Activated T-cell treated with anti-CD3 and anti-CD28 coated beads, Interleukin-2, amount 50 U/mL, for 4 hours (primary cell): ENCODE measurements around the gene ACLY. TPM values are rescaled to one million over a fixed set of nuclear protein-coding genes. Genes with fewer than 3 reads are reported as not detected.
"Not testable (repeated sequence)": the region's sequence is repeated elsewhere in the genome, so short reads cannot be mapped to it uniquely, and the experiment has no call there.

Experiments used
- ATAC-seq, 2 donors: fragments of 200-7000 bp; cut with Tn5 transposase; one replicate each; pipeline ENCODE4 v1.10.0; 2021
- DNase-seq: peaks from one replicate; pipeline ENCODE4 v3.0.0-alpha.2; 2020
- H3K27me3 Mint-ChIP-seq: one replicate; pipeline ENCODE4 v1.8.0; 2021; ENCODE audit warnings: low read depth, mixed read lengths
- H3K36me3 Mint-ChIP-seq: one replicate; pipeline ENCODE4 v1.8.0; 2022; ENCODE audit warnings: mixed read lengths; ENCODE audit not compliant: insufficient read depth
- H3K4me1 Mint-ChIP-seq: one replicate; pipeline ENCODE4 v1.8.0; 2021; ENCODE audit warnings: low read depth, mixed read lengths
- H3K4me3 Mint-ChIP-seq: one replicate; pipeline ENCODE4 v1.8.0; 2021; ENCODE audit warnings: mild to moderate bottlenecking, moderate library complexity, mixed read lengths
- H3K9me3 Mint-ChIP-seq: one replicate; pipeline ENCODE4 v1.8.0; 2021; ENCODE audit warnings: mixed read lengths
- total RNA-seq, 3 donors: library from RNA; stranded (reverse); gene quantifications; one replicate each; pipeline ENCODE4 v1.2.1, GENCODE V29; 2021

ACLY gene
- total RNA-seq, 3 donors from 2014 or later, result 197 to 210 (median 198) TPM

DNA sequence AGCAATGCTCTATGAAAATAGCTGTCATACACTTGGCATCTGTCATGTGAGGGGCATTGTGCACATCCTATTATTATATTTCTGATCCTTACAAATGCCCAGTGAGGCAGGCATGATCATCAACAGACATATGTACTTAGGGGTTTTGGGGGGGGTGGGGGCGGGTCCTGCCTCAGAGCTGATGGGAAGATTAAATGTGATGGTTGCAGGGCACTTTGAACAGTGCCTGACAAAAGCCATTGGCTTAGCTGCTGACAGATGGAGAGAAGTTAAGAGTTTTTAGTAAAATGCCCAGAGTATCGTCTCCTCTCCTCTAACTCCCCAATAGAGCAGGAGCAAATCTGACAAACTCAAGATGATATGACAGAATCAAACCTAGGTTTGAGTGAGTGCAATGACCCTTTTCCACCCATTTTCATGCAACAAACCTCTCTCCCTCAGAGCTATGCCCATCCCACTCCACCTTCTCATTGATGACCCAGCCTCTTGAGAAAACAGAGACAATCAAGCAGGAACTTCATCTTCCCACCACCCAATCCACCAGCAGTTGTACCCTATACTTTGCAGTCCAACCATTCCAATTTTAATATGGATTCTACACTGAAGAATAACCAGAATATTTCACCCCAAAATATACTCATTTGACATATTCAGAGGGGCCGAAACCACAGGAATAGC, 58.4 kb downstream of the ACLY start:
- no peak for ATAC-seq
- Mint-ChIP-seq H3K4me3 (no peak overlapping the region), H3K36me3 (no peaks in the 10 kb centered on the region), H3K9me3 (no peaks in the 10 kb centered on the region), H3K27me3 (no peaks in the 10 kb centered on the region), H3K4me1 (peaks cover 23% of the 10 kb centered on the region)
- DNase-seq, result no peak

DNA sequence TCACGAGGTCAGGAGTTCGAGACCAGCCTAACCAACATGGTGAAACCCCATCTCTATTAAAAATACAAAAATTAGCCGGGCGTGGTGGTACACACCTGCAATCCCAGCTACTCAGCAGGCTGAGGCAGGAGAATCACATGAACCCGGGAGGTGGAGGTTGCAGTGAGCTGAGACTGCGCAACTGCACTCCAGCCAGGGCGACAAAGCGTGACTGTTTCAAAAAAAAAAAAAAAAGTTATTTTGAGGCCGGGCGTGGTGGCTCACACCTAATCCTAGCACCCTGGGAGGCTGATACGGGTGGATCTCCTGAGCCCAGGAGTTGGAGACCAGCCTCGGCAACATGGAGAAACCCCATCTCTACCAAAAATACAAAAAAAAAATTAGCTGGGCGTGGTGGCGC, 67.4 kb downstream of the ACLY start:
- H3K27me3 Mint-ChIP-seq, ATAC-seq, H3K4me3 Mint-ChIP-seq, H3K9me3 Mint-ChIP-seq, DNase-seq: not testable (repeated sequence)
- H3K4me1 Mint-ChIP-seq, result peaks cover 26% of the 10 kb centered on the region
- peaks cover 18% of the 10 kb centered on the region for H3K36me3 Mint-ChIP-seq

DNA sequence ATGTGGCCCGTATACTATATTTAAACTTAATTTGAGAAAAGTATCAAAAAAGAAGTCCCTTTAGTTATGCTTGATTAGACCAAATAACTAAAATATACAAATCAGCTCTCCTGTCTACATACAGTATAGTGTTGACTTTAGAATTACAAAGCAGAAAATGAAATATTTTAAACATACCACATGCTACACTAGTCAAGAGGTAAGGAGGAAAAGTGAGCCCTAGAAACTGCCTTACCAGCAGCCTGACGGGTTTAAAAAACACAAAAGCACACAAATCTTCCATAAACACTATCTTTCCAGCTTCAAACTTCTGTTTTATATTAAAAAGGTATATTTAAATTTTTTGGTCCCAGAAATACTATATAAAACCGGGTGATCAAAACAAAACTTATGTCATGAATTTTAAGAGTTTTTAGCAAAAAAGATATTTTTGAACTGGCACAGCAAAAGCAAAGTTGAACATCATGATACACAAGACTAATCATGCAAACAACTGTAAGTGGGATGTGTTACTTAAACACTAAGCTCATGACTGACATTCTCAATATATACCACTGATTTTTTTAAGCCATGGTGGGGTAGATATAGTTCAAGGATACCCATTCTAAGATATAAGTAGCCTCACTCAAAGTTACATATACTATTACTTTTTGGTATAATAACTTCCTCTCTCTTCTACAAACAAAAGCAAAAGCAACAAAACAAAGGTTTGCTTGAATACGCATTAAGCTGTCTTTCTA, 69.3 kb downstream of the ACLY start:
- peaks cover 26% of the 10 kb centered on the region for H3K4me1 Mint-ChIP-seq
- H3K9me3 Mint-ChIP-seq, result no peaks in the 10 kb centered on the region
- DNase-seq, result no peak
- H3K27me3 Mint-ChIP-seq, result no peaks in the 10 kb centered on the region
- no peak overlapping the region for H3K4me3 Mint-ChIP-seq
- peaks cover 16% of the 10 kb centered on the region for H3K36me3 Mint-ChIP-seq
- no peak for ATAC-seq

DNA sequence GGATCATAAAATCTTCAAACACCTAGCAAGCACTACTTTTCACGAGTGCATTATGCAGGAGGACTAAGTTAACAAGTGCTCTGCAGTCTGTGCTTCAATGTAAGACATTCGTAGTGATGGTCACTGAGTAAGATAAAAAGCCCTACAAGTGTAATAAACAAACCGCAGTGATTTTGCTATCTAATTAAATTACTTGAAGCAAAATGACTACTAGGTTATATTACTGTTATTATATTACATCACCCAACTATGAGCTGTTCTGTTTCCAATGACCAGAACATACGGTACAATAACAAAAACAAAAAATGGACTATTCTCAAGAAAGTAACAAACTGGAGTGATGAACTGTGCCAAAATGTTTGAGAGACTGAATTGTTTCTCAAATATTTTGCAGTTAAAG, 70.0 kb downstream of the ACLY start:
- peaks cover 16% of the 10 kb centered on the region for H3K36me3 Mint-ChIP-seq
- ATAC-seq (no peak), DNase-seq (no peak)
- H3K4me1 Mint-ChIP-seq, result peaks cover 26% of the 10 kb centered on the region
- H3K4me3 Mint-ChIP-seq, result no peak overlapping the region
- no peaks in the 10 kb centered on the region for H3K27me3 Mint-ChIP-seq
- H3K9me3 Mint-ChIP-seq, result no peaks in the 10 kb centered on the region

DNA sequence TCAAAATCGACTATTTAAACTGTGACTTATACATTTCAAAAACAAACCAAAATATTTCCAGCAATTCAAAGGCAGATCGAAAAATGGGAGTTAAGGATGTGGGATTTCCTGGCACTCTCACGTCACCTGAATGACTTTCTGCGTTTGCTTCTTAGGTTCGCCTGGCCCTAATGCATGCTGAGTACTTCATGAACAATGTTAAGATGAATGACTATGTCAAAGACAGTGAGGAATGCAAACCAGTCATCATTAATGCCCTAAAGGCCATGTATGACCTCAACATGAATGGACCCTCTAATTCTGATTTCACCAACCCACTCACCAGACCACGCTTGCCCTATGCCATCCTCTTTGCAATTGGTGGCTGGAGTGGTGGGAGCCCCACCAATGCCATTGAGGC, 73.8 kb downstream of the ACLY start:
- H3K36me3 Mint-ChIP-seq, result peaks cover 6% of the 10 kb centered on the region
- H3K4me1 Mint-ChIP-seq, result peaks cover 5% of the 10 kb centered on the region
- no peak overlapping the region for H3K4me3 Mint-ChIP-seq

DNA sequence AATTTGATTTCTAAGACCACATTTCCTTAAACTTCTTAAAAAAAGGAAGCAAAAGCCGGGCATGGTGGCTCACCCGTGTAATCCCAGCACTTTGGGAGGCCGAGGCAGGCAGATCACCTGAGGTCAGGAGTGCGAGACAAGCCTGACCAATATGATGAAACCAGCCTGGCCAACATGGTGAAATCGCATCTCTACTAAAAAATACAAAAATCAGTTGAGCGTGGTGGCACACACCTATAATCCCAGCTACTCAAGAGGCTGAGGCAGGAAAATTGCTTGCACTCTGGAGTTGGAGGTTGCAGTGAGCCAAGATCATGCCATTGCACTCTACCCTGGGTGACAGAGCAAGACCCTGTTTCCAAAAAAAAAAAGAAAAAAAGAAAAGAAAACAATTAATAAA, 78.0 kb downstream of the ACLY start:
- H3K36me3 Mint-ChIP-seq, DNase-seq, H3K9me3 Mint-ChIP-seq, H3K27me3 Mint-ChIP-seq, ATAC-seq, H3K4me3 Mint-ChIP-seq, H3K4me1 Mint-ChIP-seq: not testable (repeated sequence)

More for the DNA sequence above, 73.8 kb downstream of the ACLY start:
- H3K27me3 Mint-ChIP-seq, result no peaks in the 10 kb centered on the region
- ATAC-seq (no peak), DNase-seq (no peak)
- no peaks in the 10 kb centered on the region for H3K9me3 Mint-ChIP-seq

DNA sequence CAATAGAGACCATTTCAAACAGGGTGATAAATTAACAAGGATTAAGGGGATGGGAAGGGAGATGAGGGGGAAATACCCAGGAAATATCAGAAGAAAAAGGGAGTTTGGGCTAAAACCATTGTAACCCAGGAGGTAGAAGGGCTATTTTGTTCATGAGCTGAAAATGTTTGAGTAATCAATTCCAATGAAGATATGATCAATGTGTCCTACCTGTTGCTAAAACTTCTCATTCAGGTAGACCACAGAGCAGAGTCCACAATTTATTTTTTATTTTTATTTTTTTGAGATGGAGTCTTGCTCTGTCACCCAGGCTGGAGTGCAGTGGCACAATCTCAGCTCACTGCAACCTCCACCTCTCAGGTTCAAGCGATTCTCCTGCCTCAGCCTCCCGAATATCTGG, 79.3 kb downstream of the ACLY start:
- ATAC-seq, H3K4me3 Mint-ChIP-seq, H3K36me3 Mint-ChIP-seq, H3K27me3 Mint-ChIP-seq, DNase-seq, H3K9me3 Mint-ChIP-seq: not testable (repeated sequence)
- H3K4me1 Mint-ChIP-seq, result peaks cover 14% of the 10 kb centered on the region

DNA sequence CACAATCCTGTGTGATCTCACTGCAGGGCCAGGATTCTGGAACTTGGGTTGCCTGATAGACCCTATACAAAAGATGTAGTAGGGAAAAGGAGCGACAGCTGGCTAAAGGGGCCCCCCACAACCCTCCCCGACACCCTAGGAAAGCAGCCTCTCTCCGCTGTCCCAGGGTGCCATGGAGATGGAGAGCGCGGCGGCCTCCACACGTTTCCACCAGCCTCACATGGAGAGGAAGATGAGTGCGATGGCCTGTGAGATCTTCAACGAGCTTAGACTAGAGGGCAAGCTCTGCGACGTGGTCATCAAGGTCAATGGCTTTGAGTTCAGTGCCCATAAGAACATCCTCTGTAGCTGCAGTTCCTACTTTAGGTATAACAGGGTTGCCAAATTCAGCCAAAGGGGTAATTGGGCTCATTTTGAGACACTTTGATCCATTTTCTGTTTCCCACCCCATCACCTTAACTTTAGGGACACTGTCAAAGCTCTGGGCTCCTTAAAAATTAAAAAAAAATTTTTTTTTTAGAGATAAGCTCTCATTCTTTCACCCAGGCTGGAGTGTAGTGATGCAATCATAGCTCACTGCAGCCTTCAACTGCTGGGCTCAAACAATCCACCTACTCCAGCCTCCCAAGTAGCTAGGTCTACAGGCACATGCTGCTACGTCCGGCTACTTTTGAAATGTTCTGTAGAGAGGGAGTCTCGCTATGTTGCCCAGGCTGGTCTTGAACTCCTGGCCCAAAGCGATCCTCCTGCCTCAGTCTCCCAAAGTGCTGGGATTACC, 80.8 kb downstream of the ACLY start, which contains the start of gene KLHL10:
TSS of gene KLHL10 (plus strand) at position 65 of the 778 bp plus-strand sequence. CDS start at position 173, 108 bp downstream.
- H3K4me1 Mint-ChIP-seq, result peaks cover 14% of the 10 kb centered on the region
- peak within 1 kb of the TSS; percentile 82 for H3K4me3 Mint-ChIP-seq
- H3K36me3 Mint-ChIP-seq, result no peaks in the 10 kb centered on the region
- H3K27me3 Mint-ChIP-seq, result no peaks in the 10 kb centered on the region
- H3K9me3 Mint-ChIP-seq, result no peaks in the 10 kb centered on the region
- ATAC-seq, result no peak
- no peak for DNase-seq

DNA sequence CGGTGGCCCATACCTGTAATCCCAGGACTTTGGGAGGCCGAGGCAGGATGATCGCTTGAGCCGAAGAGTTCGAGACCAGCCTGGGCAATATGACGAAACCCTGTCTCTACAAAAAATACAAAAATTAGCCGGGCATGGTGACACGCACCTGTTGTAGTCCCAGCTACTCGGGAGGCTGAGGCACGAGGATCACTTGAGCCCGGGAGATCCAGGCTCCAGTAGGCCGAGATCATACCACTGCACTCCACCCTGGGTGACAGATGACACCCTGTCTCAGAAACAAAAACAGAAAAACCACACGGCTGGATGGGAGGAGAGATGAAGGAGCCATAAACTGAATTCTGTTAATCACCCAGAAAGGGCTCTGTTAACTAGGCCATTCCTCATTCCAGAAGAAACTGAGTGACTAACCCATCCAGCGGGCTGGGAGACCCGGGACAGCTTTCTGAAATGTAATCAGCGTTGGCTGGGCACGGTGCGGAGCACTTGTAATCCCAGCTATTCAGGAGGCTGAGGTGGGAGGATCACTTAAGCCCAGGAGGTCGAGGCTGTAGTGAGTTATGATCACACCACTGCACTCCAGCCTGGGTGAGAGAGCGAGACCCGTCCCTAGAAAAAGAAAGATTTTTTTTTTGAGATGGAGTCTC, 82.1 kb downstream of the ACLY start:
- DNase-seq (no peak), ATAC-seq (peak; percentile 7 to 27)
- Mint-ChIP-seq H3K9me3 (no peaks in the 10 kb centered on the region), H3K27me3 (no peaks in the 10 kb centered on the region), H3K36me3 (no peaks in the 10 kb centered on the region), H3K4me3 (peak overlapping the region; percentile 82), H3K4me1 (peaks cover 14% of the 10 kb centered on the region)

DNA sequence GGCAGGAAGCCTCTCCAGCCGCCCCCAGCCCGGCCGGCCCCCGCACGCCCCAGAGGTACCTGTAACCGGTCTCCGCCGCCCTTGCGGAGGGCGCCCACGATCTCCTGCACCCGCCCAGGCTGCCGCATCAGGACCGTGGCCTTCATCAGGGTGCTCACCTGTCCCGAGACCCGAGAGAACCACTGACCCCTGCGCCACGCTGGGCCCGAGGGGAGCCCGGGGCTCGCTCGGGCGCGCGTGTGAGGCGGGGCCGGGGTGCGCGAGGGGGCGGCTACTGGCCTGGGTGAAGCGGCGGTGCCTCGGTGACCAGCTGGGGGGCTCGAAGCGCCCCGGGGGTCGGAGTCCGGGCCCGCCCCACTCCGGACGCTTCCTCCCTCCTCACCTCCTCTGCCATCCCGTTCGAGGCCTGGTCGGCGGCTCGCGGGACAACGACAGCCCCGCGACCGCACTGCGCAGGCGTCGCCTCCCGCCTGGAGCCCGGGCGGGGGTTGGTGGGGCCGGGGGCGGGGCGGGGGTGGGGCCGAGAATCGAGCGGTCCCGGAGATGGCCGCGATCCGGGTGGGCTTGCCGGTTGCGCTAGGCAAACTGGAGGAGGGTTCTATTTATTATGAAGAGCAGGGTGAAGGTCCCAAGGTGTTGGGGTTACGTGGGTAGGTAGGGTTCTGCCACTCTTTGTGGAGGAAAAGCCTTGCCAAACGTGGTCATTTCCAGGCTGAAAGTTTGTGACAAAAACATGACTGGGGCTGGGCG, 82.8 kb downstream of the ACLY start, which contains the start of gene NT5C3B:
TSS of gene NT5C3B (minus strand) at position 433 of the 750 bp plus-strand sequence. CDS start at position 394, 39 bp downstream.
- H3K4me1 Mint-ChIP-seq, result peaks cover 14% of the 10 kb centered on the region
- ATAC-seq, result peak; percentile 86 to 90
- H3K4me3 Mint-ChIP-seq, result peak within 1 kb of the TSS; percentile 82
- DNase-seq, result peak; percentile 52
- H3K9me3 Mint-ChIP-seq, result no peaks in the 10 kb centered on the region
- H3K27me3 Mint-ChIP-seq, result no peaks in the 10 kb centered on the region
- peaks cover 4% of the 10 kb centered on the region for H3K36me3 Mint-ChIP-seq

DNA sequence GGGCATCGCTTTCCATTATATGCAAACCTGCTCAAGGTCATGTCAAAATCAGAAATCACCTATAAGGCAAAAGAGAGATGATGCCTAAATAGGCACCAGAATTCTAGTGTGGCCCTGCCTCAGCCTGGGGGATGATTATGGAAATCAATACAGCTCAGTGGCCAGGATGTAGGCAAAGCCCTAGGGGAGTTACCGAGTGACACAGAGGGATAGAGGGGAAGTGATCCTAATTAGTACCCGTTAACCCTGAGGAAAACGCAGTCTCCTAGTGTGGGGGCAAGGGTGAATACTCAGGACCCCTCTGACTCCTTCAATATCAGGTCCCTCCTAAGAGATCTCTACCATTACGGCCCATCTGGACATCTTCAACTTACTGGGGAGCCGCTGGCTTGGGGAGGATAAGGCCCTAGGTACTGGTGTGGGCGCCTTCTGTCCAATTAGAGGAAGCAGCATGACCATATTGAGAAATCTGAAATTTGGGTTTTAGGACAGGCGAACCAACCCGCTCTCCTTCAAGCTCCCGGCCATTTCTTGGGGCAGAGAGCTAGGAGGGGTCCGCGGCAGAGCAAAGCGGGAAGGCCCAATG, 83.4 kb downstream of the ACLY start:
- H3K9me3 Mint-ChIP-seq, result no peaks in the 10 kb centered on the region
- ATAC-seq, result peak in 1 of 2 donors; percentile 3
- H3K36me3 Mint-ChIP-seq, result peaks cover 7% of the 10 kb centered on the region
- DNase-seq, result no peak
- no peaks in the 10 kb centered on the region for H3K27me3 Mint-ChIP-seq
- H3K4me1 Mint-ChIP-seq, result peaks cover 14% of the 10 kb centered on the region
- H3K4me3 Mint-ChIP-seq, result peak overlapping the region; percentile 82

DNA sequence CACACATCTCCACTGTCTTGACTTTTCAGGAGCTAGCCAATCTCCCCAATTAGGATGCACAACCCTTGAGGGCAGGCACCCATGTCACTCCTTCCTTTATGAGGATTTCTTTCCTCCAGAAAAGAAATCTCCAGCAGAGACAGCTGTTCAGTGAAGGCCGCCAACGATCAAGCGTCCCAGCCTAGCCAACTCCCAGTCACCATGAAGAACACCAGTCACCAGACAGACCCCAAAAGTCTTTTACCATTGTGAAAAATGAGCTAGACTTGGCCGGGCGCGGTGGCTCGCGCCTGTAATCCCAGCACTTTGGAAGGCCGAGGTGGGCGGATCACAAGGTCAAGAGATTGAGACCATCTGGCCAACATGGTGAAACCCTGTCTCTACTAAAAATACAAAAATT, 88.8 kb downstream of the ACLY start:
- DNase-seq, H3K4me3 Mint-ChIP-seq, ATAC-seq, H3K4me1 Mint-ChIP-seq, H3K27me3 Mint-ChIP-seq, H3K9me3 Mint-ChIP-seq: not testable (repeated sequence)
- peaks cover 14% of the 10 kb centered on the region for H3K36me3 Mint-ChIP-seq

DNA sequence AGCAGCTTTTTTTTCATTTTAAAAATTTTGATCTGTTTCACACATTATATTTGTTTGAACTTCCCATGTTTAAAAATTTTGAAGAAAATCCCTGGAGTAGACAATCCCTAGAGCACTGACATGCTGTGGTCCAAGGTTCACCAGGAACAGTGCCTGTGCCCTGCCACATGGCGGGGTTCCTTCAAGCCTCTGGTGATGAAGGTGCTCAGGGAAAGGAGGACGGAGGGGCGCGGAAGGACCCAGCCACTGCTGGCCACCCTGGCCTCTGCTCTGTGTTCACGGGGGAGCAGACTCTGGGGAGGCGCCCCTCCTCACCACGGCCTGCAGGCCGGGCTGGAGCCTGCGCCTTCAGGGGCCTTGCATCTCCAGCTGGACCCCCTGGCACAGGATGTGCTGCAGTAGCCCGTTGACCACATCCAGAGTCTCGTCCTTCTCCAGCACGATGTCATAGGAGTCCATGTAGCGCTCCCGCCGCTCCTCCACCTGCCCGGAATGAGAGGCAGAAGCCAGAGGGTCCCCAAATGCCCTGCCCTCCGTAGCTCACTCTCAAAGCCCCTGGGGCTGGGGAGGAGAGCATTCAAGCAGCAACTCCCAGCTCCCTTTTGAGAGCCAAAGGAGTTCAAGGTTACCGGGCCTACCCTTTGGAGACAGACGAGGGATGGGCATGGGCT, 93.4 kb downstream of the ACLY start:
- DNase-seq (no peak), ATAC-seq (no peak)
- H3K36me3 Mint-ChIP-seq, result peaks cover 7% of the 10 kb centered on the region
- no peaks in the 10 kb centered on the region for H3K9me3 Mint-ChIP-seq
- no peaks in the 10 kb centered on the region for H3K27me3 Mint-ChIP-seq
- no peaks in the 10 kb centered on the region for H3K4me1 Mint-ChIP-seq
- H3K4me3 Mint-ChIP-seq, result no peak overlapping the region
